WERI-Rb-1 (cell line): ENCODE data around the gene DMD.

ENCODE experiments used
- DNase-seq: peaks from one replicate; pipeline ENCODE4 v3.0.0-alpha.2; 2020
- H3K27ac ChIP-seq: fragments of 250-450 bp; sonication (Bioruptor Pico); 2 replicates; pipeline ENCODE4 v1.5.1; 2020; ENCODE audit warnings: mild to moderate bottlenecking, moderate library complexity
- H3K27me3 ChIP-seq: fragments of 250-450 bp; sonication (Bioruptor Pico); 2 replicates; pipeline ENCODE4 v1.5.1; 2021; ENCODE audit warnings: mild to moderate bottlenecking, low read depth, moderate library complexity; ENCODE audit not compliant: insufficient read depth, severe bottlenecking
- H3K36me3 ChIP-seq: fragments of 250-450 bp; sonication (Bioruptor Pico); 2 replicates; pipeline ENCODE4 v1.5.1; 2020; ENCODE audit warnings: mild to moderate bottlenecking, moderate library complexity
- H3K4me3 ChIP-seq: 2 replicates; pipeline ENCODE4 v1.5.1; 2011; ENCODE audit warnings: low read depth, mild to moderate bottlenecking, control low read depth, low read length
- H3K9me3 ChIP-seq: fragments of 250-450 bp; sonication (Bioruptor Pico); 2 replicates; pipeline ENCODE4 v1.5.1; 2021; ENCODE audit warnings: mild to moderate bottlenecking, moderate library complexity; ENCODE audit not compliant: severe bottlenecking
- CTCF ChIP-seq: IDR thresholded peaks from 2 replicates; pipeline ENCODE4 v1.5.1; 2011; ENCODE audit warnings: low read depth, mild to moderate bottlenecking, control low read depth, inconsistent platforms, low read length

DMD gene

GRCh38 chrX:32525234-32525633, 686.1 kb downstream of the DMD start:
- Histone ChIP-seq H3K27me3 (no peaks in the 10 kb centered on the region), H3K36me3 (no peaks in the 10 kb centered on the region), H3K9me3 (no peaks in the 10 kb centered on the region), H3K27ac (no peak overlapping the region), H3K4me3 (no peak overlapping the region)
- no peak for DNase-seq
- no peak for TF ChIP-seq CTCF

DNA sequence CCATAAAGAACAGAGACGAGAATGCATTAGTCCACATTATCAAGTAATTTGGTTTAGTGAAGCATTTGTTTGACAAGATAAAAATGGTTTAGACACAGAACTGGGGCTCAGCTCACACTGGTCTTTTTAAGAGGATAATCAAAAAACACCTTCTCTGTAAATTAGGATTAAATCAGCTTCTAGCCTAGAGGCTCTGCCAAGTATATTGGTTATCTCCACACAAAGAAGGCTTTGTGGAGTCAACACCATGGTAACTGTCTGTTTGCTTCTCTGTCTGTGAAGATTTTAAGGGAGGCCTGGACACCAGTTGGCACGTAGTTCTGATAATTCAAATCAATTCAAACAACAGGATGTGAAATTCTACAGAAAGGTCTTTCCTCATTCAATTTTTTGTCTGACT, 687.0 kb downstream of the DMD start:
- no peaks in the 10 kb centered on the region for H3K27me3 ChIP-seq
- H3K36me3 ChIP-seq: no peaks in the 10 kb centered on the region

DNA sequence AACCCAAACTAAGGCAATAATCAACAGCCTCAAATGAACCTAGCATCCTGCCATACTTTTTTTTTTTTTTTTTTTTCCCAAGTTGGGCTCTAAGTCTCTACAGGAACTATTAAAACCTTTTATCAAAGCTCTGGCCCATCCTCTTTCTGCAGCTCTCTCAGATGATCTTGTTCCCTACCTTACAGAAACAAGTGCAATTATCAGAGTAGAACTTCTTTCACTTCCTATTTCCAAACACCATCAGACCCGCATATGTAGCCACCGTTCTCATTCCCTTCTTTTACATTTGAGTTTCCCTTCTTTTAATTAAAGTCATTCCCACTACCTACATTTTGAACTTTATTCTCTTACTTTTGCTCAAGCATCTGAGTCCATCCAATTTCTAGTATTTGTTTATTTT, 690.6 kb downstream of the DMD start:
- H3K27ac ChIP-seq: no peak overlapping the region
- H3K27me3 ChIP-seq: no peaks in the 10 kb centered on the region
- DNase-seq: no peak
- H3K4me3 ChIP-seq: no peak overlapping the region
- no peak for TF ChIP-seq CTCF
- H3K9me3 ChIP-seq: no peaks in the 10 kb centered on the region
- H3K36me3 ChIP-seq: no peaks in the 10 kb centered on the region

More for the DNA sequence above, 687.0 kb downstream of the DMD start:
- no peak for TF ChIP-seq CTCF
- Histone ChIP-seq H3K27ac (peak overlapping the region; percentile 14; the same call in 1 of the 2 replicates), H3K4me3 (no peak overlapping the region), H3K9me3 (no peaks in the 10 kb centered on the region)
- peak; percentile 9 for DNase-seq

- Histone ChIP-seq H3K9me3 (no peaks in the 10 kb centered on the region), H3K36me3 (no peaks in the 10 kb centered on the region), H3K4me3 (no peak overlapping the region), H3K27me3 (peaks cover 3% of the 10 kb centered on the region), H3K27ac (no peak overlapping the region)
- DNase-seq: no peak
- TF ChIP-seq CTCF: no peak
Observed at GRCh38 chrX:32514986-32515385, 696.4 kb downstream of the DMD start.

DNA sequence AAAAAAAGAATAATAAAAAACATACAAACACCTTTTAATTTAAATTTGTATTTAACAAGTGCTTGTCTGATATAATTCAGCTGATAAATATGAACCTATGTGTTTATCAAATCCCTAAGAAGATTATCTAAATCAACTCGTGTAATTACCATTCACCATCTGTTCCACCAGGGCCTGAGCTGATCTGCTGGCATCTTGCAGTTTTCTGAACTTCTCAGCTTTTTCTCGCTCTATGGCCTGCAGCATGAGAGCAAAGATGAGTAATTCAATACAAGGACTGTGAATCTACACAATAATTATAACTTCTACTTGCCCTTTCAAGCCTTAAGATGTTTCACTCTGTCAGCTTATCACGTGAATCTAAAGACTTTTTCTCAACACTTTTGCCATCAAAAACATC, 709.7 kb downstream of the DMD start:
- H3K27me3 ChIP-seq: peaks cover 6% of the 10 kb centered on the region
- TF ChIP-seq CTCF: no peak
- H3K36me3 ChIP-seq: no peaks in the 10 kb centered on the region
- H3K4me3 ChIP-seq: no peak overlapping the region
- no peaks in the 10 kb centered on the region for H3K9me3 ChIP-seq
- DNase-seq: peak; percentile 37
- H3K27ac ChIP-seq: no peak overlapping the region

GRCh38 chrX:32496671-32497070, 714.7 kb downstream of the DMD start:
- no peak for TF ChIP-seq CTCF
- Histone ChIP-seq H3K27me3 (peaks cover 6% of the 10 kb centered on the region), H3K4me3 (no peak overlapping the region), H3K27ac (no peak overlapping the region), H3K36me3 (no peaks in the 10 kb centered on the region), H3K9me3 (no peaks in the 10 kb centered on the region)
- no peak for DNase-seq
